ENCODE data around the gene LY6G6D.

Gene LY6G6D

GRCh38 chr6:31765559-31765909 is 50.4 kb downstream of the LY6G6D start:
- H2AFZ ChIP-seq (ENCODE audit: low read length): no peak overlapping the region
- no peak overlapping the region for H3K9ac ChIP-seq (ENCODE audit: low read length)
- no peaks in the 10 kb centered on the region for H3K4me1 ChIP-seq (ENCODE audit: insufficient read depth, low read length, severe bottlenecking)
- H3K79me2 ChIP-seq (ENCODE audit: insufficient read depth, low read length): no peaks in the 10 kb centered on the region
- no peaks in the 10 kb centered on the region for H4K20me1 ChIP-seq (ENCODE audit: insufficient read depth, low read length)
- H3F3A ChIP-seq (ENCODE audit: insufficient read depth, low read length): no peaks in the 10 kb centered on the region
- H3K4me2 ChIP-seq (ENCODE audit: low read length): no peak overlapping the region
- no peak overlapping the region for H3K27ac ChIP-seq (ENCODE audit: low read depth, low read length, poor library complexity, severe bottlenecking)
- no peak overlapping the region for H3K4me3 ChIP-seq (ENCODE audit: low read depth, low read length, poor library complexity, severe bottlenecking)
- peaks cover 42% of the 10 kb centered on the region for H3K36me3 ChIP-seq (ENCODE audit: insufficient read depth, low read length)
- TF ChIP-seq EZH2 (IDR thresholded peaks at IDR 0.05; ENCODE audit: borderline replicate concordance, low read length) (no peak), CTCF (IDR thresholded peaks at IDR 0.05; ENCODE audit: low read length) (no peak)
- no peaks in the 10 kb centered on the region for H3K27me3 ChIP-seq (ENCODE audit: insufficient read depth, low read length)
- H3K9me2 ChIP-seq (ENCODE audit: low read depth, low read length): no peaks in the 10 kb centered on the region
- no peaks in the 10 kb centered on the region for H3K9me3 ChIP-seq (ENCODE audit: low read length)

DNA sequence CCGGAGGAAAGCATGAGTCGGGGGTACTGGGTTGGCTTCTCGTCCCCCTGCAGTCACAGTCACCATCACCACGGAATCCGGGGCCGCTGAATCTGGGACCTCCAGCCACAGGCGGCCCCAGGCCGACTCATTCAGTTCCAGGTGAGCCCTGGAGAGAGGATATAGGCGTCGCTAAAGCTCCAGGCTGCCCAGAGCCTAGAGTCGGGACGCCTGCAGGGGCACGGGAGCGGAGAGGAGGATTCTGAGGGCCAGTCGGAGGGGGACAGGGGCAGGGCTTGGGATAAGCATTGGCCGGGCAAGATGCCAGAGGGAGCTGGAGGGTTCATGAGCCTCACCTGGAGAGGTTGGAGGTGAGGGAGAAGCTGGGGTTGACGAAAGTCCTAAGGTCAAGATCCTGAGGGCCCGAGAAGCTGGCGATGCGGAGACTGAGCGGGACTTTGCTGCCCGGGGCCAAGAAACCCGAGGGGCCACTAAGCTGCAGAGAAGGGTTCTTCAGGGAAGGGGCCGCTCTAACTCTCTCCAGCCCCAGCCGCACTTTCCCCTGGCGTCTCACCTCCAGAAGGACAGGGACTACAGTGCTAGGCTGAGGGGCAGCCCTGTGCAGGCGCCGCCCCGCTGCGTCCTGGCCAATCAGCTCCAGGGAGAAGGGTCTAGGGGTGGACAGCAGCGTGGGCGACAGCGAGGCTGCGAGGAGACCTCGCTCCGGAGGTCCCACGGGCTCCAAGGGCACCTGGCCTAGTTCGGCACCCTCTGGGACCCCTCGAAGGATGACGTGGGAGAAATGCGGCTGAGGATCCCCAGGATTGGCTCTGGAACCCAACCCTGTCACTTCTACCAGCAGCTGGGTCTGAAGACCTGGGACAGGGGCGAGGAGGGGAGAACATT is 51.0 kb downstream of the LY6G6D start:
- no peaks in the 10 kb centered on the region for H3K9me2 ChIP-seq (ENCODE audit: low read depth, low read length)
- TF ChIP-seq EZH2 (IDR thresholded peaks at IDR 0.05; ENCODE audit: borderline replicate concordance, low read length): no peak
- H3K9me3 ChIP-seq (ENCODE audit: low read length): no peaks in the 10 kb centered on the region
- no peak overlapping the region for H3K9ac ChIP-seq (ENCODE audit: low read length)
- H3K4me2 ChIP-seq (ENCODE audit: low read length): no peak overlapping the region
- no peak overlapping the region for H2AFZ ChIP-seq (ENCODE audit: low read length)
- no peaks in the 10 kb centered on the region for H3F3A ChIP-seq (ENCODE audit: insufficient read depth, low read length)
- H3K79me2 ChIP-seq (ENCODE audit: insufficient read depth, low read length): no peaks in the 10 kb centered on the region
- H4K20me1 ChIP-seq (ENCODE audit: insufficient read depth, low read length): no peaks in the 10 kb centered on the region
- no peaks in the 10 kb centered on the region for H3K27me3 ChIP-seq (ENCODE audit: insufficient read depth, low read length)
- H3K4me1 ChIP-seq (ENCODE audit: insufficient read depth, low read length, severe bottlenecking): no peaks in the 10 kb centered on the region
- peaks cover 36% of the 10 kb centered on the region for H3K36me3 ChIP-seq (ENCODE audit: insufficient read depth, low read length)
- no peak overlapping the region for H3K4me3 ChIP-seq (ENCODE audit: low read depth, low read length, poor library complexity, severe bottlenecking)
- no peak overlapping the region for H3K27ac ChIP-seq (ENCODE audit: low read depth, low read length, poor library complexity, severe bottlenecking)

GRCh38 chr6:31767096-31767645 is 52.0 kb downstream of the LY6G6D start:
- H3K27ac ChIP-seq (ENCODE audit: low read depth, low read length, poor library complexity, severe bottlenecking): no peak overlapping the region
- H3K79me2 ChIP-seq (ENCODE audit: insufficient read depth, low read length): no peaks in the 10 kb centered on the region
- no peaks in the 10 kb centered on the region for H3K9me3 ChIP-seq (ENCODE audit: low read length)
- no peak for TF ChIP-seq EZH2 (IDR thresholded peaks at IDR 0.05; ENCODE audit: borderline replicate concordance, low read length)
- no peak for TF ChIP-seq CTCF (IDR thresholded peaks at IDR 0.05; ENCODE audit: low read length)
- no peak overlapping the region for H3K4me3 ChIP-seq (ENCODE audit: low read depth, low read length, poor library complexity, severe bottlenecking)
- no peaks in the 10 kb centered on the region for H3F3A ChIP-seq (ENCODE audit: insufficient read depth, low read length)
- H3K4me1 ChIP-seq (ENCODE audit: insufficient read depth, low read length, severe bottlenecking): no peaks in the 10 kb centered on the region
- H2AFZ ChIP-seq (ENCODE audit: low read length): no peak overlapping the region
- H3K9me2 ChIP-seq (ENCODE audit: low read depth, low read length): no peaks in the 10 kb centered on the region
- no peaks in the 10 kb centered on the region for H3K27me3 ChIP-seq (ENCODE audit: insufficient read depth, low read length)
- peaks cover 26% of the 10 kb centered on the region for H3K36me3 ChIP-seq (ENCODE audit: insufficient read depth, low read length)
- no peaks in the 10 kb centered on the region for H4K20me1 ChIP-seq (ENCODE audit: insufficient read depth, low read length)
- no peak overlapping the region for H3K9ac ChIP-seq (ENCODE audit: low read length)
- H3K4me2 ChIP-seq (ENCODE audit: low read length): no peak overlapping the region

Data from OCI-LY1 (cell line).